NCI-H128 (cell line): Measurements from ENCODE around the gene WASHC4.
"Not testable (repeated sequence)": the region's sequence is repeated elsewhere in the genome, so short reads cannot be mapped to it uniquely, and the experiment has no call there.

ENCODE experiments used
- DNase-seq: peaks from one replicate; lab custom pipeline; 2025; ENCODE audit not compliant: unreplicated experiment; lab: John Stamatoyannopoulos, UW

WASHC4 gene

DNA sequence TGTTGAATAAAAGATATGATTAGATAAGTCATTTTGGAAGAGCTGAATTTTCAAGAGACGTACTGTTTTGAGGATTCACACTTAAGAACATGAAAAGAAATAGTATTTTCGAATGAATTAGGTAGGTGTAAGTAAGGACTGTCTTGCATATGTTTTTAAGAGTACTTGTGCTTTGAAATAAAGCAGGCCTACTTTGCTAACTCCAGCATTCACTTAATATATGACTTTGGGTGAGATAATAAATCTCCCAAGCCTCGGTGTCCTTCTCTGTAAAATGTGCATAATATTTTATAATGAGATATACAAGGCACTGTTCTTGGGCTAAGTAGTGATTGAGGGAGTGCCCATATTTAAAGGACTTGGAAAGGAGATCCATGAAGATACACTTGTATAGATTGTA is 54.6 kb downstream of the WASHC4 start:
- DNase-seq, result no peak

DNA sequence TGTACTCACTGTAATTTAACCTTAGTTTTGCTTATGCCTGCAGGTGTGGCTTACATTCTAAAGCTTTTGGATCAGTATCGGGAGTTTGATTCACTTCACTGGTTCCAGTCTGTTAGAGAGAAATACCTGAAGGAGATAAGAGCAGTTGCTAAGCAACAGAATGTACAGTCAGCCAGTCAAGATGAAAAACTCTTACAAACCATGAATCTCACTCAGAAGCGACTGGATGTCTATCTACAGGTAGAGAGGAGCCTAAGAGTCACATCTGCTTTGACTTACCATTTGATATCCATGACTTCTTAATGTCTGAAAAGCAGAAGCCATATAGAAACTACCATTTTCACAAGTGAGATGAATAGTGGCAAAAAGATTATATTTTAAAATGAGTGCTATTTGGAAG is 56.5 kb downstream of the WASHC4 start:
- no peak for DNase-seq

DNA sequence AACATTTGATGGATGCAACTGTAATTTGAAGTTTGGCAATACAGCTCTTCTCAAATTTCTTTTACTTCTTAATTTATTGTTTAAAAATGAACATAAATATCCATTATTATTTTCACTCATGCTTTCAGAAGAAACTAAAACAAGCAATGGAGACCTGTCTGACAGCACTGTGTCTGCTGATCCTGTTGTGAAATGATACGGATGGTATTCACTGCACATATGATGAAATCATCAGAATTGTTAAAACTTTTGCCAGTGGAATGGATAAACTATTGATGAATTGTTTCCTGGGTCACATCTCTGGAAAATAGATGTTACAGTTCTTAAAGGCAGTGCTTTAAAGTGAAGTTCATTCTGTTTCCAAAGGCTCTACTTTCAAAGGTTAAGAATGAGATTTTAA is 59.2 kb downstream of the WASHC4 start:
- no peak for DNase-seq

DNA sequence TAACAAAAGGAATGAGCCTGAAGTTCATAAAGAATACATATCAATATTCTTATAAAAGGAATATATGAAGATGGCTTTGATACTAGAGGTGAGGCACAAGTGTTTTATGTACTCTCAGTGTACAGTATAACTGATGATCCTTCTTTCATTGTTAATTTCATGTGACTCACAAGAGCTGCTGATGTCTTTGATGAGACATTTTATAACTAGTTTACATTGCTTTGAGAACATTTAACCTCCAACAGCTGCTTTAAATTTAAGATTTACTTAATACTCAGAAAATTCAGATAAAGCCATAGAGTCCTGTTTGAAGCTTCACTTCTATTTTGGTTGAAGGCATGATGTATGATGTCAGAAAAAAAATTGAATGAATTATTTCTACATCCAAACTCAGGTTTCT is 59.8 kb downstream of the WASHC4 start:
- no peak for DNase-seq

DNA sequence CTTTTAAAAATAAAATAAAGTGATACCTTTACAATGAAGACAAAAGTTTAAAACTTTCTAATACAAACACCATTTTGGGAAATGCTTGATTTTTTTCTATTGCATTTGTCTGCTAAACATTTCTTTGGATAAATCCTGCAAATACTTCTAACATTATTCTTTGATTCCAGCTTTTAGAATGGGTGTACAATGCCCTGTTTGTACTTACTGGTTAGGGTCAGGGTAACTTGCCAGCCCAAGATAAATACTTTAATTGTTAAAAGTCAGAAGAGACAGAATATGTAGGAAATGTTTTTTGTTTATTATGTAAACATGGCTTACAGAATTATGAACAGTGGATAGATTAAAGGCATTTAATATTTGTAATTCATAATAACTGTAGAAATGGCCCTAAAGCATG is 60.5 kb downstream of the WASHC4 start:
- DNase-seq, result no peak

DNA sequence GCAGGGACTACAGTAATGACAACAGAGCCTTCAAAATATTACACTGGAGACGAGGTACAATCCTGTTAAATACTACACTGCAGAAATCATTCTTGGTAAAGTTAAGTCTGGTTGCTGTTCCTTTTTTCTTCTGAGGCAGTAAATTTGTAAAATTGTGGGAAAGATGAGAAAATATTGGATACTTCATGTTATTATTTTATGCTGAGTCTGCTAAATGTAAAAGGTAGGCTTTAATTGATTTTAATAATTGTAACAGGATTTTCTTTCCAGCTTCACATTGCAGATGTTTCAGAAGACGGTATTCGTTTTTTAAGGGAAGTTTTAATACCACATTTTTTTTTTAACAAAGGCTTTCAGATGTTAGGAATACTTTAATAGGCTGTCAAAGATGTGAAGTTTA is 62.6 kb downstream of the WASHC4 start:
- DNase-seq, result no peak

DNA sequence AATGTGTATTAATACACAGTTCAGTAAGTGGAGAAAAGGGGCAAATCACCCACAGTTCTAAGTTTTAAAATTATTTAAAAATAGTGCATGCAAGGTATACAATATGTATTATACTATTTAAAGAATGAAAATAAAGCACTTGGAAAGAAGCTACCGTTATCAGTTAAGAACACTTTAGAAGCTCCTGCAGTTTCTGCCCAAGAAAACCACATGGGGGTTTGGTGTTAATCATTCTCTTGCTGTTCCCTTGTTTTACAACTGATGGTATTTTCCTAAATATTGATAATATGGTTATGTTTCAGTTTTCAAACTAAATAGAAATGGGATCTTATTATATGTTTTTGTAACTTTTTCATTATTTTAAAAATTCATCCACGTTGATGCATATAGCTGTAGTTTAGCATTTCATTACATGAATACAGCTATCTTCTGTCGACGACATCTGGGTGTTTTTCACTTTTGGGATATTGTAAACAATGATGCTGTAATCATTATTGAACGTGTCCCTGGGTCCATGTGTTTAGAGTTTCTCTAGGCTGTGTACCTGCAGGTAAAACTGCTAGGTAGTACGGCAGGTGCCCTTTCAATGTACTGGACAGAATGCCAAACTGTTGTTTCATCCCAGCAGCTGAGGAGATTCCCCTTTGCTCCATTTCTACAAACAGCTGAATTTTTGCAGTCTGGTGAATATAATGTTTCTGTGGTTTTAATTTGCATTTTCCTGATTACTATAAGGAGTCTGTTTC is 64.3 kb downstream of the WASHC4 start:
- no peak for DNase-seq

DNA sequence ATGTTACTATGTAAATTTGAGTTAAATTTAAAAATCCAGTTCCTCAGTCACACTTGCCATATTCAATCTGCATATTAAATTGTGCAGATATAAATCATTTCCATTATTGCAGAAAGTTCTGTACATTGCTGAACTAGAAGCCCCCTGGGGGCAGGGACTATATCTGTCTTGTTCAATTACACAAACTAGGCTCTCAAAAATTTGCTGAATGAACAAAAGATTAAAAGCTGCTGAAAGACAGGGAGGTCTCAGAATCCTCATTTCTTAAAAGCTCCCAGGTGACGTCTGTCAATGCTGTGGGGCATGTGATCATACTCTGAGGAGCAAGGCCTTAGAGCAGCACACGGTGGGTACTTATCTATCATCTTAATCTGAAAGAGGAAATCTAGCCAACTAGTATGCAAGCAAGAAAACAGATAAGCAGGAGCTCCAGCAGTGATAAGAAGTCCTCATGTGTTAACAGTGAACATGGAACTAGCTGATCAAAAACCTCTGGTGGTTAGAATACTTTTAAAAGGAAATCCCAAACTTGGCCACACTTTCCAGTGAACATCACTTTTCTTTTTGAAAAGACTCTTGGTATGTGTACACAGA is 68.0 kb downstream of the WASHC4 start:
- DNase-seq, result no peak

DNA sequence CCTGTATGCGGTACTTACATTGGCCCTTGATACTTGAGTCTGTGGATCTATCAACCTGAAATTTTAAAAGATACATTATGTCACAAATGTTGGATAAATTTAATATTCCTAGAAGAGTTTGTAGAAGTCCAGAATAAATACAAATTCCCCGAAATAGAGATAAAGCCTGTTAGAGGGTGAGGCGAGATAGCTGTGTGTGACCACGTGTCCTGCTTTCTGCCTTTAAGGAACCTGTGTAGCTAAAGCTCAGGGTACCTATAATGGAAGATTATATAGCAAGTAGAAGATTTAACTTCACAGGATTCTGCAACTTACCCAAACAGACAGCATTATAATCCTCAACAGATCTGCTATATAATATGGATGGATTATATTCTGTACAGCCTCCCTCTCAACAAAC is 69.7 kb downstream of the WASHC4 start:
- DNase-seq, result no peak

DNA sequence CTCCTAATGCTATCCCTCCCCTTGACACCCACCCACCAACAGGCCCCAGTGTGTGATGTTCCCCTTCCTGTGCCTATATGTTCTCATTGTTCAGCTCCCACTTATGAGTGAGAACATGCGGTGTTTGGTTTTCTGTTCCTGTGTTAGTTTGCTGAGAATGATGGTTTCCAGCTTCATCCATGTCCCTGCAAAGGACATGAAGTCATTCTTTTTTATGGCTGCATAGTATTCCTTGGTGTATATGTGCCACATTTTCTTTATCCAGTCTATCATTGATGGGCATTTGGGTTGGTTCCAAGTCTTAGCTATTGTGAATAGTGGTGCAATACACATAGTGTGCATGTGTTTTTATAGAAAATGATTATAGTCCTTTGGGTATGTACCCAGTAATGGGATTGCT is 71.6 kb downstream of the WASHC4 start:
- not testable (repeated sequence) for DNase-seq

DNA sequence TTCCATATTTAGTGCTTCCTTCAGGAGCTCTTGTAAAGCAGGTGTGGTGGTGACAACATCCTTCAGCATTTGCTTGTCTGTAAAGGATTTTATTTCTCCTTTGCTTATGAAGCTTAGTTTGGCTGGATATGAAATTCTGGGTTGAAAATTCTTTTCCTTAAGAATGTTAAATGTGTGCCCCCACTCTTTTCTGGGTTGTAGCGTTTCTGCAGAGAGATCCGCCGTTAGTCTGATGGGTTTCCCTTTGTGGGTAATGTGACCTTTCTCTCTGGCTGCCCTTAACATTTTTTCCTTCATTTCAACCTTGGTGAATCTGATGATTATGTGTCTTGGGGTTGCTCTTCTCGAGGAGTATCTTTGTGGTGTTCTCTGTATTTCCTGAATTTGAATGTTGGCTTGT is 75.9 kb downstream of the WASHC4 start:
- DNase-seq, result not testable (repeated sequence)

DNA sequence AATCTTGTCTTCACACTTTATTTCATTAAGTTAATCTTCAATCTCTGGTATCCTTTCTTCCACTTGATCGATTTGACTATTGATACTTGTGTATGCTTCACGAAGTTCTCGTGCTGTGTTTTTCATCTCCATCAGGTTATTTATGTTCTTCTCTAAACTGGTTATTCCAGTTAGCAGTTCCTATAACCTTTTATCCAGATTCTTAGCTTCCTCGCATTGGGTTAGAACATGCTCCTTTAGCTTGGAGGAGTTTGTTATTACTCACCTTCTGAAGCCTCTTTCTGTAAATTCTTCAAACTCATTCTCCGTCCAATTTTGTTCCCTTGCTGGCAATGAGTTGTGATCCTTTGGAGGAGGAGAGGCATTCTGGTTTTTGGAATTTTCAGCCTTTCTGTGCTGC is 76.4 kb downstream of the WASHC4 start:
- DNase-seq, result not testable (repeated sequence)

DNA sequence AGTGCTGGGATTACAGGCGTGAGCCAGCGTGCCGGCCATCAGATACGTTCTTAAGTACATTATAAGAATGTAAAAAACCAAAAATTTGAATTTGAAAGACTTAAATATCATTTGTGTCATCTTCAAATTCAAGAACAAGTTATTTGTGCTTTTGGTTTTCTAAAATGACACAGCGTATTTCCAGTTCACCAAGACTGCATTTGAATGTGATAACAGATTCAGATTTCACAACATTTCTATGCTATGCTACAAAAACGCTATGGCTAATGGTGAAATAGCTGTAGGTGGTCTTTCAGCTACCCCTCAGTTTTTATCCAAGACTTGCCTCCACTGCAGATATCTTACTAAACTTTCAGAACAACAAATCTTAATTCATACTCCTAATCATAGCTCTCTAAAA is 81.8 kb downstream of the WASHC4 start:
- DNase-seq, result no peak

DNA sequence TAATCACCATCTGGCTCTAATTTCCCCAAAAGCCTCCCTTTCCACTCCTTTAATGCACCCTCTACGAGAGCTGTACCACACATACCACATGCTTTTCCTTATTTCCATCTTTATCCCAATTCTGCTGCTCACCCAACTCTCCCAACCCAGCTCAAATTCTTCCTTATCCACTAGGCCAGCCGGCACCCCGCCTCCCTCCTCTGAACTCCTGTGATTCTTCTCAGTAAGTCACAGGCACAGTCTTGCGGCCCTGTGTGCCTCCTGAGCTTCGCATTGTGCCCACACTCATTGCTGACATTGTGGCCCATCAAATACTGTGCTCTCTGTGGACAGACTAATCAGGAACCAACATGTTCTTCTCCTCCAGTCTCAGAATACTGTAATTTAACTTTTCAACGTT is 83.0 kb downstream of the WASHC4 start:
- DNase-seq, result no peak

DNA sequence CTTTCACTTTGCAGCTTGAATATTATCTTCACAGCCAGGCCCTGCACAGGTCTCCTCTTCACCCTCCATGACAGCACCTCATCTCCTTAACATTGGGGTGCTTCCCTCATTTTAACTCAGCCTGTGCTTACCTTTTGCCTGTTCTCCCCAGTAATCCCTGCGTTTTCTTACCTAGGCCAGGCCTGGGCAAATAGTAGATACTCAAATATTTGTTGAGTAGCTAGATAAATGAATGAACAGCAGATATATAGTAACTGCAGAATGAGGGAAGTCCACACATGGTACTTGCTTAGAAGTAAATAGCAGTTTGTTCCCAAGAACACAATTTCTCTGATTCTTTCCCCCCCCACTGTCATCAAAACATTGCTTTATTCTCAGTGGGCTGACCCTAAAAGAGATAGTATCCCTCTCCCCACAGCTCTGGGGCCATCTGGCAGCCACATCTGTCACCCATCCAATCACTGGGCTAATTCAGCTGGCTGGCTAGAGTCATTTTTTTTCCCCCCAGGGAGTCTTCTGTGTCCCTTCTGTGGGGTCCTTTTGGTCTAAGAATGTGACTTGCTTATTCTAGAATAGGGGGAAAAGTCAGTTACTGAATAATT is 85.2 kb downstream of the WASHC4 start:
- no peak for DNase-seq

DNA sequence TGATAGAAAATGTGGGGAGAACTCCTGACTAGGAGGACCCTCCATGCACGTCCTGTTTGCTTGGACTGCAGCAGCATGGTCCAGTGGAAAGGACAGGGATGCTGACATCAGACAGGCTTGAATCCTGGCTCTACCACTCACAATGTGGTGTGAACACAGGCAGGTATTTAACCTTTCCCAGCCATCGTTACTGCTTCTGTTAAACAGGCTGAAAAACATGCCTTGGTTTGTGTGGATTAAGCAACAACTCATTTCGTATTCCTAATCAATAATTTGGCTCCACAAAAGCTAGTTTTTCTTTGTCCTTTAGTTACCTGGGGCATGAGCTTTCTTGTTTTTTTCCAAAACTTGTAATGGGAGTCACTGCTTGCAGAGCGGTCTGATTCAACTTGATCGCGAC is 87.4 kb downstream of the WASHC4 start:
- no peak for DNase-seq

DNA sequence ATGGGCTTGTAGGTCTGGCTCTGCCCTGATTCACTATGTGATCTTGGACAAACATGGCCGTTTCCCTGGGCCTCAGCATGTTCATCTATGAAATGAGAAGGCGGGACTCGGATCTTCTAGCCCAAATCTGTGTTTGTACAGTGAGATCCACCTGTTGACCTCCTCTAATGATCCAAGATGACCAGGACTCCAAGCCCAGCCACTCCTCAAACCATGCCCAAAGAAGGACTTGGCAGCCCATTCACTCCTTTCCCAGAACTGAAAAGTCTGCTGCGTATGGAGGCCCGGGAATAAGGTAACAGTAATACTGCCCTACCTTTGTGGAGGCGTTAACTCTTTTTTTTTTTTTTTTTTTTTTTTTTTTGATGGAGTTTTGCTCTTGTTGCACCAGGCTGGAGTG is 88.6 kb downstream of the WASHC4 start:
- DNase-seq, result no peak

DNA sequence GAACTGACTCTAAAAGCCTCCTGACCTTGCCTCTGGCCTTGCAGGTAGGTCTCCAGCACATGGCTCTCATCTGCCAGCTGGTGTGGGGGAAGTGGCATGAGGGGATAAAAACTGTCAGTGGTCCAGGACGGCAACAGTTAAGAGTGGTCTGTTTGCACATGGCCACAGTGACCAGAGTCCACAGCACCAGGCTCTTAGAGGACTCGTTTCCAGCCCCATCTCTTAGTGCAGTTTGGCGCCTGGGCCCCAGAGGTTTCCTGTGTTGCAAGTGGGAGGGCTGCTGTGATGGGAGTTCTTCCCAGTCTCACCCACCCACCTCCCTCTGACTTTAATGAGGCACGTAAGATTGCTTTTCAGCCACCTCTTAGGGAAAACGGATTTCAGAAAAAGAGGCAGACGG is 91.4 kb downstream of the WASHC4 start:
- DNase-seq, result no peak

DNA sequence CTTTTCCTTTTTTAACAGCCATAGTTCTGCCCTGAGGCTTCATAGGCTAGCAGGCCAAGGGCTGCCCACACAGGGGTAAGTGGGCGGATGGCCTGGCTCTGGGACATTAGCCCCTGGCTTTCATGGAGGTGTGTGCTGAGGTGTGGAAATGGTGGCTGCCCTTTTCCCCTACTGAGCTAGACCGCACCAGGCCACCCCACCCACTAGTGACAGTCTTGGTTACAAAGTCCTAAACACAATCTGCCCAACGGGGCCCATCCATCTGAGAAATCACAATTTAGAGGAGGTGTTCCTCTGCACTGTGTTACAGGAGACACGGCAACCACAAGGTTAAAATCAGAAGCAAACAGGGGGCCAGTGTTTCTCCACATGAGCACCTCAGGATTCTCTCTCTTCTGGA is 92.9 kb downstream of the WASHC4 start:
- no peak for DNase-seq

DNA sequence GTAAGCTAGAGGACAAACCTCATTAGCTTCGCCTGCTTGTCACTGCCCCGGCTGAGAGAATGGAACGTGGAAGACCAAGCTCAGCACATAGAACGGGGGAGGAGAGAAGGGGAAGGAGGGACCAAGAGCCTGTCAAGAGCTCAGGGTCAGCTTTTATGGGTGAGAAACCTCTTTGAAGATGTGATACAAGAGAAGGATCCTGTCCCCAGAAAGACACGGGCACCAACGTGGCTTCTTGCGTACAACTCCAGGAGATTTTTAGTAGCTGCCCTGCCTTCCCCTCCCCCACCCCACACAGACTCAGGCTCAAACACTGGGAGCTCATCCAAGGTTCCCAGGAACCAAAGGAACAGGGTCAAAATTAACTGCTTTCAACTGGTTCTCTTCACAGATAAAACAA is 93.8 kb downstream of the WASHC4 start:
- DNase-seq, result no peak

DNA sequence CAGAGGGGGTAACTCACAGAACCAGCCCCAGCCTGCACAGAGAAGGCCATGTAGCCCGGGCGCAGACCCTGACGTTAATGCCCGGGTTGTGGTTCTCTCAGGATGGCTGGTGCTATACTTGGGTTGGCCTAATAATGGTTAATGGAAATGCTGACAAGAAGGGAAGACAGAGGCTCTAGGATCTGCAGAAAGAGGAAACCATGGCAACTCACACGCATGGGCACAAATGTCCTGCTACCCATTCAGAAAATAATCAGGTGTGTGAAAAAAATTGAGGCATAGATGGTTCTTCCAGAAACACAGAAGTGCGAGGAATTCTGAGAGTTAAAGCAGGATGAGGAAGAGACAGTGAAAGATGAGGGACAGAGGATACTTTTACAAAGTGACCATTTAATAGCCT is 94.7 kb downstream of the WASHC4 start:
- no peak for DNase-seq

DNA sequence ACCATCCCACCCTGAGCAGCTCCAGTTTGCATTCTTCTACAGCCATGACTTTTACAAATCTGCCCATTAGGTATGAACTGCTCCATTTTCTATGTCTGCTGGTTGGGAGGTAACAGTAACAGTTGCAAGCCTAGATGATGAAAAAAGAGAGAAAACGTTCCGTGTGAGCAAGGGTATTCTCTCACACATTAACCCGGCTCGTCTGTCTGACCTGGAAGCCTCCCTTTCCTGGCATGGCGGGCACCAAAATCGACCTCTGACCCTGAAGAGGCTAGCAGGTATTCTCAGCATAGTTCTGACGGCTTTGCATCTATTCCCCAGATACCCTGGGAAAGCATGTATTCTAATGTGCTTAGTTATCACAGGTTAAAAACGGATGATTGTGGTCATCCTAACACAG is 96.6 kb downstream of the WASHC4 start:
- DNase-seq, result no peak

DNA sequence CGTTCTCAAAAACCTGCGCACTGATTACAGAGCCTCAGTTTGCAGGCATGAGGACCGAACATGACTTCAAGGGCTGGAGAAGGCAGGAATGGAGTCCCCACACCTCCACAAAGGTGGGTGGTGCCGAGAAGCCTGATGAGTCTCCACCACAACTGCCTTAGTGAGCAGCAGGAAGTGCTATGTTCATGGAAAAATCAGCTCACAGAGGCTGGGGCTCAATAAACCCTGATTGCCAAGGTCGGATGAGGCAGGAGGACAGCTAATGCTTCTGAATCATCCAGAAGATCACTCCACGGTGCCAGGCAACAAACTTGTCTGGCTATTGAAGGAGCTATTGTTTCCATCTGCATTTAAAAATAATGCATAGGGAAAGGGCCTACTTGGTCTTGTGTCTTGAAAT is 97.4 kb downstream of the WASHC4 start:
- no peak for DNase-seq
